GM19455 (cell line): ENCODE data around the gene NTNG2.
"Not testable (repeated sequence)": the region's sequence is repeated elsewhere in the genome, so short reads cannot be mapped to it uniquely, and the experiment has no call there.

Source experiments
- ATAC-seq: cut with Tn5 transposase; IDR thresholded peaks from one replicate; pipeline ENCODE4 v1.9.1; 2021; ENCODE audit not compliant: unreplicated experiment

Gene NTNG2

GRCh38 chr9:132249123-132249522 is 87.3 kb downstream of the NTNG2 start:
- ATAC-seq, result no peak

- ATAC-seq, result no peak
Observed at GRCh38 chr9:132249690-132250089, 87.8 kb downstream of the NTNG2 start.

- no peak for ATAC-seq
Observed at GRCh38 chr9:132250324-132251262, 88.7 kb downstream of the NTNG2 start.

GRCh38 chr9:132260846-132261245 is 99.0 kb downstream of the NTNG2 start:
- no peak for ATAC-seq

GRCh38 chr9:132266017-132266416 is 104.2 kb downstream of the NTNG2 start:
- ATAC-seq, result no peak

GRCh38 chr9:132267660-132268059 is 105.8 kb downstream of the NTNG2 start:
- no peak for ATAC-seq

- no peak for ATAC-seq
Observed at GRCh38 chr9:132268725-132269352, 107.0 kb downstream of the NTNG2 start.

- not testable (repeated sequence) for ATAC-seq
Observed at GRCh38 chr9:132269704-132270516, 108.1 kb downstream of the NTNG2 start.

- ATAC-seq, result no peak
Observed at GRCh38 chr9:132274861-132275260, 113.0 kb downstream of the NTNG2 start.

GRCh38 chr9:132283165-132283564 is 121.3 kb downstream of the NTNG2 start:
- ATAC-seq, result no peak

GRCh38 chr9:132283863-132284262 is 122.0 kb downstream of the NTNG2 start:
- ATAC-seq, result no peak

GRCh38 chr9:132287256-132287760 is 125.5 kb downstream of the NTNG2 start:
- no peak for ATAC-seq

- ATAC-seq, result no peak
Observed at GRCh38 chr9:132288361-132288760, 126.5 kb downstream of the NTNG2 start.

GRCh38 chr9:132288966-132289365 is 127.1 kb downstream of the NTNG2 start:
- ATAC-seq, result no peak

- no peak for ATAC-seq
Observed at GRCh38 chr9:132293145-132293721, 131.4 kb downstream of the NTNG2 start.
